HEK293 (cell line): ENCODE results near the gene TGFB1.

Source experiments
- CTCF ChIA-PET: fragments of 350-600 bp; formaldehyde crosslinking; extraction: SDS; loops from one replicate; lab custom pipeline; 2021; ENCODE audit warnings: antibody characterized with exemption; lab: Yijun Ruan, JAX
- POLR2A ChIA-PET: fragments of 300-600 bp; formaldehyde crosslinking; extraction: SDS; loops from one replicate; lab custom pipeline; 2020; ENCODE audit warnings: antibody characterized with exemption, inconsistent platforms; lab: Yijun Ruan, JAX
- H3K27ac ChIP-seq: fragments of 200-500 bp; sonication (Bioruptor generic); 2 replicates; pipeline ENCODE4 v1.5.1; 2014; ENCODE audit warnings: low read depth, low read length, control low read depth, inconsistent platforms; ENCODE audit errors: extremely low read depth
- H3K36me3 ChIP-seq, 2 experiments: fragments of 200-500 bp in 1 of 2; sonication (Bioruptor generic) in 1 of 2; 1 replicate in 1 of 2; 2 replicates in 1 of 2; pipeline ENCODE4 v1.5.1; 2014 to 2017; ENCODE audit warnings: inconsistent platforms in 2 of 2, low read length in 2 of 2; ENCODE audit not compliant: control insufficient read depth in 2 of 2, insufficient read depth in 1 of 2
- H3K4me1 ChIP-seq: fragments of 200-500 bp; sonication (Bioruptor generic); 2 replicates; pipeline ENCODE4 v1.5.1; 2014; ENCODE audit warnings: mild to moderate bottlenecking, low read length, inconsistent platforms; ENCODE audit not compliant: control insufficient read depth, insufficient read depth
- H3K4me3 ChIP-seq: 2 replicates; pipeline ENCODE4 v1.5.1; 2011; ENCODE audit warnings: low read depth, mild to moderate bottlenecking, control low read depth, low read length, moderate library complexity
- H3K9me3 ChIP-seq: fragments of 200-500 bp; sonication (Bioruptor generic); 2 replicates; pipeline ENCODE4 v1.5.1; 2014; ENCODE audit warnings: low read depth, low read length, inconsistent platforms; ENCODE audit not compliant: control insufficient read depth, insufficient read depth
- HOXD13 ChIP-seq: sonication (generic); formaldehyde crosslinking; IDR thresholded peaks from 2 replicates; pipeline ENCODE4 v1.8.0; 2022; ENCODE audit warnings: missing genetic modification reagents, borderline replicate concordance
- MEIS1 ChIP-seq: sonication (generic); formaldehyde crosslinking; IDR thresholded peaks from 2 replicates; pipeline ENCODE4 v1.8.1; 2022; ENCODE audit warnings: missing genetic modification reagents, mild to moderate bottlenecking, borderline replicate concordance
- SCRT2 ChIP-seq: fragments of 450-650 bp; formaldehyde crosslinking; IDR thresholded peaks from 2 replicates; pipeline ENCODE4 v1.5.1; 2016; ENCODE audit warnings: missing biosample characterization, missing genetic modification characterization
- ZNF121 ChIP-seq: fragments of 450-650 bp; formaldehyde crosslinking; IDR thresholded peaks from 2 replicates; pipeline ENCODE4 v1.5.1; 2016; ENCODE audit warnings: missing biosample characterization, missing genetic modification characterization
- ZNF16 ChIP-seq: fragments of 450-650 bp; formaldehyde crosslinking; IDR thresholded peaks from 2 replicates; pipeline ENCODE4 v1.5.1; 2016; ENCODE audit warnings: low read depth, missing biosample characterization, missing genetic modification characterization
- ZNF202 ChIP-seq: fragments of 450-650 bp; formaldehyde crosslinking; IDR thresholded peaks from 2 replicates; pipeline ENCODE4 v1.5.1; 2016; ENCODE audit warnings: missing biosample characterization, missing genetic modification characterization, borderline replicate concordance
- ZNF223 ChIP-seq: fragments of 450-650 bp; formaldehyde crosslinking; IDR thresholded peaks from 2 replicates; pipeline ENCODE4 v1.5.1; 2016; ENCODE audit warnings: missing biosample characterization, missing genetic modification characterization
- ZNF423 ChIP-seq: fragments of 450-650 bp; formaldehyde crosslinking; IDR thresholded peaks from 2 replicates; pipeline ENCODE4 v1.5.1; 2016; ENCODE audit warnings: missing biosample characterization, missing genetic modification characterization
- ZNF514 ChIP-seq: fragments of 450-650 bp; formaldehyde crosslinking; IDR thresholded peaks from 2 replicates; pipeline ENCODE4 v1.5.1; 2016; ENCODE audit warnings: missing biosample characterization, missing genetic modification characterization
- ZNF623 ChIP-seq: fragments of 450-650 bp; formaldehyde crosslinking; IDR thresholded peaks from 2 replicates; pipeline ENCODE4 v1.5.1; 2016; ENCODE audit warnings: missing biosample characterization, missing genetic modification characterization
- ZNF658 ChIP-seq: fragments of 450-650 bp; formaldehyde crosslinking; IDR thresholded peaks from 2 replicates; pipeline ENCODE4; 2016; ENCODE audit warnings: missing biosample characterization, missing genetic modification characterization
- ZNF747 ChIP-seq: fragments of 450-650 bp; formaldehyde crosslinking; IDR thresholded peaks from 2 replicates; pipeline ENCODE4 v1.5.1; 2016; ENCODE audit warnings: missing biosample characterization, missing genetic modification characterization
- TF ChIP-seq, protein P1 (sequence below): sonication (generic); formaldehyde crosslinking; IDR thresholded peaks from 2 replicates; pipeline ENCODE4 v1.8.1; 2022; ENCODE audit warnings: mild to moderate bottlenecking, moderate library complexity, missing genetic modification reagents
- TF ChIP-seq, protein P2 (sequence below): fragments of 450-650 bp; formaldehyde crosslinking; IDR thresholded peaks from 2 replicates; pipeline ENCODE4 v1.5.1; 2016; ENCODE audit warnings: missing biosample characterization, missing genetic modification characterization
- TF ChIP-seq, protein P3 (sequence below): fragments of 450-650 bp; formaldehyde crosslinking; IDR thresholded peaks from 2 replicates; pipeline ENCODE4 v1.5.1; 2016; ENCODE audit warnings: missing biosample characterization, missing genetic modification characterization, borderline replicate concordance

The TGFB1 gene

DNA sequence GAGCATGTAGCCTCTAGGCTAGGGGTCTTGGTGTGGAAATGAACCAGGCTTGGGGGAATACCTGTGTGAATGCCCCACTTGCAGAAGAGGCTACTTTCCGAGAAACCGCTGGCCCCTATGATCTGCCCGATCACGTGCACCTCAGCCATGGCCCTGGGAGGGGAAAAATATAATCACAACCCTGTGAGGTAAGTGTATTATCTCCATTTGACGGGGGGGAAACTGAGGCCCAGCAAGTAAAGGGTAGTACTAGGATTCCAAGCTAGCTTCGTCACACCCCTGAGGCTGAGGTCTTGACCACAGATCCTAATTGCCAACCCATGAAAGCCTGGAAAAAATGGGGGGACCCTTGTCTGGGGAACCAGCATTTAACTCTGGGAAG is 9.6 kb upstream of the TGFB1 start (continued):
- TF ChIP-seq, protein P1, sequence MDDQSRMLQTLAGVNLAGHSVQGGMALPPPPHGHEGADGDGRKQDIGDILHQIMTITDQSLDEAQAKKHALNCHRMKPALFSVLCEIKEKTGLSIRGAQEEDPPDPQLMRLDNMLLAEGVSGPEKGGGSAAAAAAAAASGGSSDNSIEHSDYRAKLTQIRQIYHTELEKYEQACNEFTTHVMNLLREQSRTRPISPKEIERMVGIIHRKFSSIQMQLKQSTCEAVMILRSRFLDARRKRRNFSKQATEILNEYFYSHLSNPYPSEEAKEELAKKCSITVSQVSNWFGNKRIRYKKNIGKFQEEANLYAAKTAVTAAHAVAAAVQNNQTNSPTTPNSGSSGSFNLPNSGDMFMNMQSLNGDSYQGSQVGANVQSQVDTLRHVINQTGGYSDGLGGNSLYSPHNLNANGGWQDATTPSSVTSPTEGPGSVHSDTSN, result no peak
- TF ChIP-seq MEIS1 (CRISPR knock-in tag), result no peak

DNA sequence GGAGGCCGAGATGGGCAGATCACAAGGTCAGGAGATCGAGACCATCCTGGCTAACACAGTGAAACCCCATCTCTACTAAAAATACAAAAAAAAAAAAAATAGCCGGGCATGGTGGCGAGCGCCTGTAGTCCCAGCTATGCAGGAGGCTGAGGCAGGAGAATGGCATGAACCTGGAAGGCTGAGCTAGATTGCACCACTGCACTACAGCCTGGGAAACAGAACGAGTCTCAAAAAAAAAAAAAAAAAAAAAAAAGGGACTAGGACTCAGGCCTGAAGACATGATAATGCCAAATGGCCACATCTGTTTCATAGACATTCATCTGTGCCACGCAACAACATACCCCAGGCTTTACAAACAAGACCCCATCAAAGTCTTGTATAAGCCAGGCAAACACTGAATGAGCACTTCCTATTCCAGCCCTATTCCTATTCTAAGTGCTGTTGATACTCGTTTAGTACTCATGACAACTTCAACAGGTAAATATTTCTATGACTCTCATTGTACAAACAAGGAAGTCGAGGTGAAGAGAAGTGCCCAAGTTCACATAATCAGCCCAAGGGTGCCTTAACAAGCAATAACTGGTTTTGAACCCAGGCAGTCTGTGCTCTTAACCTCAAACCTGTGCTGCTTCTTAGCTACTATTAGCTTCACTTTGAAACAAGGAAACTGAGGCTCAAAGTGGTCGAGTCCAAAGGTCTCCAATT is 8.6 kb upstream of the TGFB1 start:
- Histone ChIP-seq H3K36me3 (no peaks in the 10 kb centered on the region; a peak in 1 of 3 replicates), H3K4me1 (0 out of 2 replicates have a peak, but pooled peaks cover 5% of the 10 kb centered on the region), H3K9me3 (no peaks in the 10 kb centered on the region), H3K27ac (0 out of 2 replicates have a peak overlapping the region, but pooled peaks have one; percentile 17), H3K4me3 (no peak overlapping the region)
- ChIA-PET CTCF (interaction anchor here (1.6 to 5.3 kb wide), 2 partner anchors 9 to 201 kb away, joined by 8 to 64 read pairs; partner anchors contain the start of gene TGFB1), POLR2A (interaction anchor here (0.6 to 4.7 kb wide), 3 partner anchors 10 to 99 kb away, joined by 3 to 73 read pairs (median 26); partner anchors contain the start of gene HNRNPUL1)
- TF ChIP-seq ZNF514 (no peak), ZNF658 (no peak), SCRT2 (tag by site-specific recombination) (0 out of 2 replicates have a peak, but pooled peaks have one; percentile 8), ZNF223 (tag by site-specific recombination) (no peak), ZNF121 (no peak), ZNF202 (tag by site-specific recombination) (no peak), HOXD13 (no peak)
- TF ChIP-seq, protein P2, sequence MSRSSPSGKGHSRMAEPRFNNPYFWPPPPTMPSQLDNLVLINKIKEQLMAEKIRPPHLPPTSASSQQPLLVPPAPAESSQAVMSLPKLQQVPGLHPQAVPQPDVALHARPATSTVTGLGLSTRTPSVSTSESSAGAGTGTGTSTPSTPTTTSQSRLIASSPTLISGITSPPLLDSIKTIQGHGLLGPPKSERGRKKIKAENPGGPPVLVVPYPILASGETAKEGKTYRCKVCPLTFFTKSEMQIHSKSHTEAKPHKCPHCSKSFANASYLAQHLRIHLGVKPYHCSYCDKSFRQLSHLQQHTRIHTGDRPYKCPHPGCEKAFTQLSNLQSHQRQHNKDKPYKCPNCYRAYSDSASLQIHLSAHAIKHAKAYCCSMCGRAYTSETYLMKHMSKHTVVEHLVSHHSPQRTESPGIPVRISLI (tag by site-specific recombination), result peak; percentile 76; the same call in 1 of the 2 replicates

DNA sequence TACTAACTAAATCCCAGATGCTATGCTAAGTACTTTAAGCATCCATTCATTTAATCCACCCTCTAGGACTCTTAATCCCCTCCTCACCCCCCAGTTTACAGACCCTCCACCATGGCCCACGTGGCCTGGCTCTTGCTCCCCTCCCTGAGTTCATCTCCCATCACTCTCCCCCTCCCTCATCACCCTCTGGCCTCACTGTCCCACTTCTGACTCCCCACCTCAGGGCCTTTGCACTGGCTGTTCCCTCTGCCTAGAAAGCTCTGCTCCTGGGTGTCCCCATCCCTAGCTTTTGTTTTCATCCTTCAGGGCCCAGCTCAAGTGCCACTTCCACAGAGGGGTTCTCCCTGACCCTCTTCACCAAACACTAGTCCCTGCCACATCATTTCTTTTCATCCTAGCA is 6.0 kb upstream of the TGFB1 start:
- H3K9me3 ChIP-seq, result no peaks in the 10 kb centered on the region
- ChIA-PET POLR2A (interaction anchor here (1.1 kb wide), 1 partner anchor 9 kb away, joined by 3 read pairs; no protein-coding TSS in a partner anchor), CTCF (interaction anchor here (1.2 kb wide), 1 partner anchor 725 kb away, joined by 4 read pairs; no protein-coding TSS in a partner anchor)
- TF ChIP-seq, protein P3, sequence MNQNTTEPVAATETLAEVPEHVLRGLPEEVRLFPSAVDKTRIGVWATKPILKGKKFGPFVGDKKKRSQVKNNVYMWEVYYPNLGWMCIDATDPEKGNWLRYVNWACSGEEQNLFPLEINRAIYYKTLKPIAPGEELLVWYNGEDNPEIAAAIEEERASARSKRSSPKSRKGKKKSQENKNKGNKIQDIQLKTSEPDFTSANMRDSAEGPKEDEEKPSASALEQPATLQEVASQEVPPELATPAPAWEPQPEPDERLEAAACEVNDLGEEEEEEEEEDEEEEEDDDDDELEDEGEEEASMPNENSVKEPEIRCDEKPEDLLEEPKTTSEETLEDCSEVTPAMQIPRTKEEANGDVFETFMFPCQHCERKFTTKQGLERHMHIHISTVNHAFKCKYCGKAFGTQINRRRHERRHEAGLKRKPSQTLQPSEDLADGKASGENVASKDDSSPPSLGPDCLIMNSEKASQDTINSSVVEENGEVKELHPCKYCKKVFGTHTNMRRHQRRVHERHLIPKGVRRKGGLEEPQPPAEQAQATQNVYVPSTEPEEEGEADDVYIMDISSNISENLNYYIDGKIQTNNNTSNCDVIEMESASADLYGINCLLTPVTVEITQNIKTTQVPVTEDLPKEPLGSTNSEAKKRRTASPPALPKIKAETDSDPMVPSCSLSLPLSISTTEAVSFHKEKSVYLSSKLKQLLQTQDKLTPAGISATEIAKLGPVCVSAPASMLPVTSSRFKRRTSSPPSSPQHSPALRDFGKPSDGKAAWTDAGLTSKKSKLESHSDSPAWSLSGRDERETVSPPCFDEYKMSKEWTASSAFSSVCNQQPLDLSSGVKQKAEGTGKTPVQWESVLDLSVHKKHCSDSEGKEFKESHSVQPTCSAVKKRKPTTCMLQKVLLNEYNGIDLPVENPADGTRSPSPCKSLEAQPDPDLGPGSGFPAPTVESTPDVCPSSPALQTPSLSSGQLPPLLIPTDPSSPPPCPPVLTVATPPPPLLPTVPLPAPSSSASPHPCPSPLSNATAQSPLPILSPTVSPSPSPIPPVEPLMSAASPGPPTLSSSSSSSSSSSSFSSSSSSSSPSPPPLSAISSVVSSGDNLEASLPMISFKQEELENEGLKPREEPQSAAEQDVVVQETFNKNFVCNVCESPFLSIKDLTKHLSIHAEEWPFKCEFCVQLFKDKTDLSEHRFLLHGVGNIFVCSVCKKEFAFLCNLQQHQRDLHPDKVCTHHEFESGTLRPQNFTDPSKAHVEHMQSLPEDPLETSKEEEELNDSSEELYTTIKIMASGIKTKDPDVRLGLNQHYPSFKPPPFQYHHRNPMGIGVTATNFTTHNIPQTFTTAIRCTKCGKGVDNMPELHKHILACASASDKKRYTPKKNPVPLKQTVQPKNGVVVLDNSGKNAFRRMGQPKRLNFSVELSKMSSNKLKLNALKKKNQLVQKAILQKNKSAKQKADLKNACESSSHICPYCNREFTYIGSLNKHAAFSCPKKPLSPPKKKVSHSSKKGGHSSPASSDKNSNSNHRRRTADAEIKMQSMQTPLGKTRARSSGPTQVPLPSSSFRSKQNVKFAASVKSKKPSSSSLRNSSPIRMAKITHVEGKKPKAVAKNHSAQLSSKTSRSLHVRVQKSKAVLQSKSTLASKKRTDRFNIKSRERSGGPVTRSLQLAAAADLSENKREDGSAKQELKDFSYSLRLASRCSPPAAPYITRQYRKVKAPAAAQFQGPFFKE, result no peak
- TF ChIP-seq ZNF423 (tag by site-specific recombination) (no peak), ZNF623 (tag by site-specific recombination) (peak; percentile 95), ZNF747 (tag by site-specific recombination) (no peak), ZNF16 (tag by site-specific recombination) (no peak)
- no peak overlapping the region for H3K4me3 ChIP-seq
- no peaks in the 10 kb centered on the region; a peak in 1 of 3 replicates for H3K36me3 ChIP-seq
- H3K27ac ChIP-seq, result no peak overlapping the region
- 0 out of 2 replicates have a peak, but pooled peaks cover 3% of the 10 kb centered on the region for H3K4me1 ChIP-seq
